ENCODE results near the gene ANGPTL4.
"Not testable (repeated sequence)": the region's sequence is repeated elsewhere in the genome, so short reads cannot be mapped to it uniquely, and the experiment has no call there.

Gene ANGPTL4

GRCh38 chr19:8361921-8362793, 1.8 kb upstream of the ANGPTL4 start:
- DNase-seq (ENCODE audit: low read depth), result peak; percentile 93

- DNase-seq (ENCODE audit: low read depth), result no peak
These were observed 2.2 kb downstream of the ANGPTL4 start for GRCh38 chr19:8366121-8366581.

- DNase-seq (ENCODE audit: low read depth), result no peak
These were observed 3.0 kb downstream of the ANGPTL4 start for GRCh38 chr19:8366961-8367326.

- DNase-seq (ENCODE audit: low read depth), result peak; percentile 83
These were observed 3.5 kb downstream of the ANGPTL4 start for GRCh38 chr19:8367327-8368001.

- no peak for DNase-seq (ENCODE audit: low read depth)
These were observed 6.4 kb downstream of the ANGPTL4 start for GRCh38 chr19:8370176-8371010.

- DNase-seq (ENCODE audit: low read depth), result no peak
These were observed 7.3 kb downstream of the ANGPTL4 start for GRCh38 chr19:8371011-8371804.

- DNase-seq (ENCODE audit: low read depth), result no peak
These were observed 10.2 kb downstream of the ANGPTL4 start for GRCh38 chr19:8373867-8374813.

- DNase-seq (ENCODE audit: low read depth), result not testable (repeated sequence)
These were observed 11.8 kb downstream of the ANGPTL4 start for GRCh38 chr19:8375766-8376165.

GRCh38 chr19:8376373-8376974, 12.5 kb downstream of the ANGPTL4 start:
- not testable (repeated sequence) for DNase-seq (ENCODE audit: low read depth)

GRCh38 chr19:8377598-8377997, 13.6 kb downstream of the ANGPTL4 start:
- DNase-seq (ENCODE audit: low read depth), result no peak

GRCh38 chr19:8379156-8379891, 15.4 kb downstream of the ANGPTL4 start:
- not testable (repeated sequence) for DNase-seq (ENCODE audit: low read depth)

- DNase-seq (ENCODE audit: low read depth), result not testable (repeated sequence)
These were observed 20.6 kb downstream of the ANGPTL4 start for GRCh38 chr19:8384569-8384968.

- not testable (repeated sequence) for DNase-seq (ENCODE audit: low read depth)
These were observed 21.1 kb downstream of the ANGPTL4 start for GRCh38 chr19:8385103-8385502.

- not testable (repeated sequence) for DNase-seq (ENCODE audit: low read depth)
These were observed 21.6 kb downstream of the ANGPTL4 start for GRCh38 chr19:8385566-8385965.

GRCh38 chr19:8386419-8386818, 22.5 kb downstream of the ANGPTL4 start:
- DNase-seq (ENCODE audit: low read depth), result not testable (repeated sequence)

- no peak for DNase-seq (ENCODE audit: low read depth)
These were observed 23.0 kb downstream of the ANGPTL4 start for GRCh38 chr19:8386990-8387389.

- no peak for DNase-seq (ENCODE audit: low read depth)
These were observed 24.0 kb downstream of the ANGPTL4 start for GRCh38 chr19:8387688-8388611.

GRCh38 chr19:8388612-8388958, 24.6 kb downstream of the ANGPTL4 start:
- DNase-seq (ENCODE audit: low read depth), result no peak

All from HS-27A (cell line).